Measurements from ENCODE around the gene RPS6KA5.
A peak's percentile ranks its signal among the peaks of the same experiment; 100 is the strongest.

The RPS6KA5 gene

GRCh38 chr14:90805662-90806540 is 254.5 kb downstream of the RPS6KA5 start:
- DNase-seq (ENCODE audit: low spot score): peak; percentile 67

DNA sequence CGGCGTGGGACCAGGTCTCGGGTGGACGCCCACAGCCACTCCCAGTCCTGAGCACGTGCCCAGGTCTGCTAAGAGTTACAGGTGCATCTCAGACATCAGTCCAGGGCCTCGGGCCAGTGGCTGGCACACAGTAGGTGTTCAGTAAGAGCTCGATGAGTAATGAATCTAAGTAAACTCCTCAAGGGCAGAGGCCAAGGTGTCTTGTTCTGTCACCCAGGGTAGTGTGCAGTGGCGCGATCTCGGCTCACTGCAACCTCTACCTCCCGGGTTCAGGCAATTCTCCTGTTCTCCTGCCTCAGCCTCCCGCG is 255.4 kb downstream of the RPS6KA5 start:
- DNase-seq (ENCODE audit: low spot score): no peak

GRCh38 chr14:90804292-90805083 is 256.0 kb downstream of the RPS6KA5 start:
- no peak for DNase-seq (ENCODE audit: low spot score)

GRCh38 chr14:90803249-90803648 is 257.2 kb downstream of the RPS6KA5 start:
- DNase-seq (ENCODE audit: low spot score): no peak

- no peak for DNase-seq (ENCODE audit: low spot score)
Observed at GRCh38 chr14:90799420-90799819, 261.0 kb downstream of the RPS6KA5 start.

DNA sequence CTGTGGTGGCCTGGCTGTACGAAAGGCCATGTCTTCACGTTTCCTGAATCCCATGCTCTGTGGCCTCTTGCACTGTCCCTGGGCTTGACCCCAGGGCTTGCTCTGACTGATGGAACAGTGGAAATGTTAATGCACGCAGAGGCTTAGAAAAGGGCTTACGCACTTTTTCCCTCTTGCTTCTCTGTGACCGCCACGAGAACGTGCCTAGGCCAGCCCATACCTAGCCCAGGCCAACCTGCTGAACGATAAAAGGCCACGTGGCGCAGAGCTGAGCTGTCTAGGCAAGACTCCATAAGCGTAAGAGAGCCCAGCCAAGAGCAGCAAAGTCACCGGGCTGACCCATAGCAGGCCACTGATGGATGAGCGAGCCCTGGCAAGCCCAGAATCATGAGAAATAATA is 262.5 kb downstream of the RPS6KA5 start:
- DNase-seq (ENCODE audit: low spot score): no peak
